Panc1 (cell line): Measurements from ENCODE around the gene FHL1. TPM values are rescaled to one million over a fixed set of nuclear protein-coding genes. Genes with fewer than 3 reads are reported as not detected.

Source experiments
- ATAC-seq: fragments of 200-7000 bp; cut with Tn5 transposase; 2 replicates; pipeline ENCODE4 v1.9.1; 2020; ENCODE audit warnings: mild to moderate bottlenecking, moderate library complexity
- BruUV-seq: library from RNA; stranded (reverse); fragments of 400-500 nt; replicated peaks from 2 replicates; lab custom pipeline; 2021; lab: Mats Ljungman, UMichigan
- CTCF ChIA-PET: fragments of 300-600 bp; sonication (Branson Sonifier 250); formaldehyde crosslinking; loops from one replicate; lab custom pipeline; 2022; ENCODE audit warnings: antibody characterized with exemption; lab: Charles Lee
- POLR2A ChIA-PET: fragments of 300-600 bp; sonication (Branson Sonifier 250); formaldehyde crosslinking; loops from one replicate; lab custom pipeline; 2022; ENCODE audit warnings: antibody characterized with exemption; lab: Charles Lee
- DNase-seq: peaks from one replicate; pipeline ENCODE4 v3.0.0-alpha.2; 2010; ENCODE audit warnings: low read depth, low spot score
- H3K27ac ChIP-seq: 2 replicates; pipeline ENCODE4 v1.5.1; 2011; ENCODE audit warnings: mild to moderate bottlenecking, low read length, inconsistent platforms
- H3K27me3 ChIP-seq: fragments of 200-500 bp; sonication (Bioruptor generic); 2 replicates; pipeline ENCODE4 v1.6.0; 2014; ENCODE audit warnings: low read length, inconsistent platforms; ENCODE audit not compliant: control insufficient read depth, insufficient read depth
- H3K36me3 ChIP-seq: fragments of 200-500 bp; sonication (Bioruptor generic); 2 replicates; pipeline ENCODE4 v1.5.1; 2014; ENCODE audit warnings: inconsistent platforms, mild to moderate bottlenecking, low read length, moderate library complexity; ENCODE audit not compliant: control insufficient read depth, insufficient read depth
- H3K4me1 ChIP-seq: 2 replicates; pipeline ENCODE4 v1.5.1; 2011; ENCODE audit warnings: inconsistent platforms, mild to moderate bottlenecking, low read length, moderate library complexity; ENCODE audit not compliant: control insufficient read depth, insufficient read depth
- H3K4me3 ChIP-seq, 2 experiments: 2 replicates each; pipeline ENCODE4 v1.5.1; 2011 to 2012; ENCODE audit warnings: low read depth in 2 of 2, low read length in 2 of 2, mild to moderate bottlenecking in 2 of 2, inconsistent platforms in 1 of 2, moderate library complexity in 1 of 2
- H3K9me3 ChIP-seq: fragments of 200-500 bp; sonication (Bioruptor generic); 2 replicates; pipeline ENCODE4 v1.5.1; 2014; ENCODE audit warnings: low read depth, mild to moderate bottlenecking, inconsistent platforms, low read length, moderate library complexity; ENCODE audit not compliant: control insufficient read depth, insufficient read depth
- CTCF ChIP-seq: fragments of 450-650 bp; IDR thresholded peaks from 2 replicates; pipeline ENCODE4 v1.5.1; 2017; ENCODE audit warnings: mild to moderate bottlenecking
- POLR2AphosphoS5 ChIP-seq: IDR thresholded peaks from 2 replicates; pipeline ENCODE4 v1.6.1; 2012; ENCODE audit warnings: mild to moderate bottlenecking, low read depth, low read length, moderate library complexity
- REST ChIP-seq, 2 experiments: IDR thresholded peaks; 2 replicates each; pipeline ENCODE4 v1.6.1; 2011 to 2012; ENCODE audit warnings: low read depth in 2 of 2, control low read depth in 1 of 2, low read length in 1 of 2, mild to moderate bottlenecking in 1 of 2, moderate library complexity in 1 of 2; ENCODE audit not compliant: insufficient read depth in 1 of 2
- SIN3A ChIP-seq: IDR thresholded peaks from 2 replicates; pipeline ENCODE4 v1.6.1; 2012; ENCODE audit warnings: low read depth, mild to moderate bottlenecking, low read length, moderate library complexity, borderline replicate concordance; ENCODE audit not compliant: insufficient read depth
- TCF7L2 ChIP-seq: IDR thresholded peaks from 2 replicates; pipeline ENCODE4 v1.6.1; 2011; ENCODE audit warnings: mild to moderate bottlenecking, low read depth, low read length, inconsistent platforms
- in situ Hi-C: cut with HindIII; loops from 2 replicates; pipeline ENCODE4 v1.10.0; 2016; ENCODE audit warnings: low sequenced_read_pairs, low pct_unique_long_range_greater_than_20kb
- intact Hi-C: fragments of 100-400 bp; cut with micrococcal nuclease; formaldehyde crosslinking; loops from one replicate; pipeline ENCODE4 v1.10.0; 2022; ENCODE audit not compliant: unreplicated experiment
- total RNA-seq: library from RNA; stranded (reverse); gene quantifications from one replicate; pipeline ENCODE4 v1.2.1, GENCODE V29; 2021; ENCODE audit not compliant: unreplicated experiment

FHL1 gene
- total RNA-seq, 1 experiment from 2014 or later, result 67.9 TPM

DNA sequence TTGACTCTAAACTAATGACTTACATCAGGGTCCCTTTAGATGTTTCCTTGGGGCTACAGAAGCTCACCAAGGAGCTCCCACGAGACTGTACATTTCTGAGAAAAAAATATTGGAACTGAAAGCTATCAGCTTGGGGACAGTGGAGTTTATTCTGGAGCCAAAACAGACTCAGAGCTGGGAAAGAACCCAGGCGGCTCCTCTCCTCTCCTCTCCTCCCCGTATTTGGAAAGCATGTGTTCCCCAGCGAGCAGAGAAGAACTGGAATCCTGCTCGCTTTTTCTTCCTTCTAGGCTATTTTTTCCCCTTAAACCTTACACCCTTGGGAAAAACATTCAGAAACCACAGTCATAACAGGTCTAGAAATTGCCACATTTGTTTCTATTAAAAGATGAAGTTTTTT is 108.2 kb downstream of the FHL1 start:
- no peak overlapping the region for H3K4me3 ChIP-seq
- in situ Hi-C loops, result no loop called here
- ATAC-seq, result no peak
- DNase-seq, result no peak
- BruUV-seq, result no TSS peak
- TF ChIP-seq SIN3A (no peak), POLR2AphosphoS5 (no peak), CTCF (no peak), TCF7L2 (no peak), REST (IDR thresholded peaks at IDR 0.05; ENCODE audit: insufficient read depth in 1 of 2, low read depth in 2 of 2, low read length in 1 of 2) (no peak)
- peaks cover 3% of the 10 kb centered on the region; the same call in 1 of the 2 replicates for H3K4me1 ChIP-seq
- intact Hi-C loops, result no loop called here
- no peaks in the 10 kb centered on the region for H3K27me3 ChIP-seq
- POLR2A ChIA-PET, result no interaction called here
- H3K9me3 ChIP-seq, result no peaks in the 10 kb centered on the region
- CTCF ChIA-PET, result no interaction called here
- H3K27ac ChIP-seq, result no peak overlapping the region
- no peaks in the 10 kb centered on the region for H3K36me3 ChIP-seq

- DNase-seq (no peak), ATAC-seq (no peak)
- Histone ChIP-seq H3K4me3 (no peak overlapping the region), H3K9me3 (no peaks in the 10 kb centered on the region), H3K4me1 (peaks cover 3% of the 10 kb centered on the region; the same call in 1 of the 2 replicates), H3K27me3 (no peaks in the 10 kb centered on the region), H3K27ac (no peak overlapping the region), H3K36me3 (no peaks in the 10 kb centered on the region)
- in situ Hi-C loops, result no loop called here
- BruUV-seq, result no TSS peak
- intact Hi-C loops, result no loop called here
- CTCF ChIA-PET, result interaction anchor here (0.5 kb wide), 1 partner anchor 11 kb away, joined by 4 read pairs; no protein-coding TSS in a partner anchor
- POLR2A ChIA-PET, result no interaction called here
- TF ChIP-seq TCF7L2, result no peak
- TF ChIP-seq SIN3A, result no peak
- TF ChIP-seq POLR2AphosphoS5, result no peak
- TF ChIP-seq REST (IDR thresholded peaks at IDR 0.05; ENCODE audit: insufficient read depth in 1 of 2, low read depth in 2 of 2, low read length in 1 of 2), result no peak
- no peak for TF ChIP-seq CTCF
Observed at GRCh38 chrX:136256026-136256425, 108.7 kb downstream of the FHL1 start.
